LNCaP clone FGC (cell line): Measurements from ENCODE around the gene EHMT1.

ENCODE experiments used
- DNase-seq: peaks from one replicate; pipeline ENCODE4 v3.0.0-alpha.2; 2011; ENCODE audit warnings: low read depth
- H3K4me3 ChIP-seq: 2 replicates; pipeline ENCODE4 v1.5.1; 2011; ENCODE audit warnings: mild to moderate bottlenecking, low read depth, low read length, control low read depth
- CTCF ChIP-seq: IDR thresholded peaks from 2 replicates; pipeline ENCODE4 v1.5.1; 2012; ENCODE audit warnings: mild to moderate bottlenecking; ENCODE audit not compliant: control insufficient read depth, insufficient read depth; ENCODE audit errors: extremely low read depth

EHMT1 gene

DNA sequence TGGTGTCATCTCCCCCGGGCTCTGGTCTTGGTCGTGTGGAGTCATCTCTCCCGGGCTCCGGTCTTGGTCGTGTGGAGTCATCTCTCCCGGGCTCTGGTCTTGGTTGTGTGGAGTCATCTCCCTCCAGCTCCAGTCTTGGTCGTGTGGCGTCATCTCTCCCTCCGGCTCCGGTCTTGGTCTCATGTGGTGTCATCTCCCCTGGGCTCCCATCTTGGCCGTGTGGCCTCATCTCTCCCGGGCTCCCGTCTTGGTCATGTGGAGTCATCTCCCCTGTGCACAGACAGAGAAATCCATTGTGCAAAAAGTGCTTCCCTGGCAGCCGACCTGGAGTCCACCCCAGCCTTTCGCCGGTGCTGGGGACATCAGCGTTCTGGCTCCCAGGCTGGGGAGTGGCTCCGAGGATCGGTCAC is 167.7 kb downstream of the EHMT1 start:
- no peak for TF ChIP-seq CTCF
- H3K4me3 ChIP-seq: no peak overlapping the region
- DNase-seq: no peak

- no peak for DNase-seq
- H3K4me3 ChIP-seq: no peak overlapping the region
- TF ChIP-seq CTCF: no peak
Measured at GRCh38 chr9:137787381-137787780, 168.6 kb downstream of the EHMT1 start.

DNA sequence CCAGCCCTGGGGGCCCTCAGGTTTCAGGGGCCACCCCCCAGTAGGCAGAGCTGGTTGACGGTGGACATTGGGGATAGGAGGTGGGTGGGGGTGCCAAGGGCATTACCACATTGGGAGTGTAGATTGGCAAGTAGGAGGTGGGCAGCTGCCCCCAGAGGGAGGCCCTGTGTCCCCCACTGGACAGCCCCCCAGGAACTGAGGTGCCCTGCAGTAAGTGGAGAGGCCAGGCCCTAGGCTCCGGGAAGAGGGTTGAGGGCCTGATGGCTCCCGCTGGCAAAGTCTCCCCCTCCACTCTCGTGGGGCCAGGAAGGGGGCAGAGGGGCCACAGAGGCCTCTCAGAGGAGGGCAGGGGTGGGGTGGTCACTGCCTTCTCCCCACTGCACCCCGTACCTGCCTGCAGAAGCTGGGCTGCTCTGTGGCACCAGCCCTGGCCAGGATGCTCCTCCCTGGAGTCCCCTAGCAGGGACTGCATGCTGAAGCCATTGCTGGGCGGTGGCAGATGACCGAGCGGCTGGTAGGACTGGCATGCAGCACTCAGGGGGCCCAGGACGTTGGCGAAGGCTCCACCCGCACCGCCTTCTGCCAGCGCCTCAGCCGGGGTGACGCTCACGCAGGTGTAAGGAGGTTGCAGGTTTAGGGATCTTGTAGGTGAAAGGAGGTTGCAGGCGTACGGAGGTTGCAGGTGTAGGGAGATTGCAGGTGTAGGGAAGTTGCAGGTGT is 169.1 kb downstream of the EHMT1 start:
- TF ChIP-seq CTCF: no peak
- DNase-seq: no peak
- no peak overlapping the region for H3K4me3 ChIP-seq

GRCh38 chr9:137788561-137789294 is 169.9 kb downstream of the EHMT1 start:
- no peak overlapping the region for H3K4me3 ChIP-seq
- no peak for DNase-seq
- TF ChIP-seq CTCF: no peak

DNA sequence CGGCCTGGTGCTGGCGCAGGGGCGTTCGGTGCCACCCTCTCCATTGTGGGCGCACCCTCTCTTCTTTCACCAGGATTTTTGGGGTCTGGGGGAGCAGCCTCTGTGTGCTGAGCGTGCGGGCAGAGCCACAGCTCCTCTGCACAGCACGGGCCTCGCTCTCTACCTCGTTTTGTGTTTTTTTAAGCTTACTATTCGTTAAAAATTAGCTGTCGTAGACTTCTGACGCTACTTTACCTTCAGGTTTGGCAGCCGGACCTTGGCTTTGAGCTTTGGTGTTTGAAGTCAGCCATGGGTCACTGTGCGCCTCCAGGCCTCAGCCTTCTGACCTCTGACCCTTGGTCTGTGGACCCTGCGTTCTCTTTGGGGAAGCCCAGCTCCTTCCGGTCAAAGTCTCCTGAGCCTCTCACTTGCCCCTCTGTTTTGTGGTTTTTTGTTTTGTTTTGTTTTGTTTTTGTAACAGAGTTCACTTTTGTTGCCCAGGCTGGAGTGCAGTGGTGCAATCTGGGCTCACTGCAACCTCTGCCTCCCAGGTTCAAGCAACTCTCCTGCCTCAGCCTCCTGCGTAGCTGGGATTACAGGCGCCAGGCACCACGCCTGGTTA is 170.6 kb downstream of the EHMT1 start:
- no peak for TF ChIP-seq CTCF
- H3K4me3 ChIP-seq: no peak overlapping the region
- DNase-seq: no peak

- no peak for TF ChIP-seq CTCF
- H3K4me3 ChIP-seq: no peak overlapping the region
- no peak for DNase-seq
Measured at GRCh38 chr9:137791947-137792346, 173.1 kb downstream of the EHMT1 start.
